Stimulated activated CD4-positive, alpha-beta T cell treated with anti-CD3 and anti-CD28 coated beads, TNF-alpha, amount 100 ng/mL, for 4 hours (primary cell): ENCODE measurements around the gene BRME1.

Experiments used
- DNase-seq, 3 experiments: peaks; one replicate each; pipeline ENCODE4 v3.0.0-alpha.2; 2020; ENCODE audit warnings: low read depth in 3 of 3

The BRME1 gene

GRCh38 chr19:13887517-13887916 is 18.4 kb downstream of the BRME1 start:
- DNase-seq: no peak

- no peak for DNase-seq
These were observed 18.9 kb downstream of the BRME1 start for GRCh38 chr19:13887018-13887436.

- no peak for DNase-seq
These were observed 20.0 kb downstream of the BRME1 start for GRCh38 chr19:13885826-13886365.

GRCh38 chr19:13884726-13885591 is 21.0 kb downstream of the BRME1 start:
- DNase-seq: no peak

GRCh38 chr19:13883516-13884064 is 22.3 kb downstream of the BRME1 start:
- DNase-seq: no peak

GRCh38 chr19:13882836-13883235 is 23.1 kb downstream of the BRME1 start:
- DNase-seq: no peak

GRCh38 chr19:13882419-13882795 is 23.5 kb downstream of the BRME1 start:
- DNase-seq: no peak

- no peak for DNase-seq
These were observed 24.1 kb downstream of the BRME1 start for GRCh38 chr19:13881692-13882418.

GRCh38 chr19:13881251-13881691 is 24.6 kb downstream of the BRME1 start:
- no peak for DNase-seq

- DNase-seq: peak; percentile 98
These were observed 25.6 kb downstream of the BRME1 start for GRCh38 chr19:13880059-13881043.

GRCh38 chr19:13877303-13877702 is 28.6 kb downstream of the BRME1 start:
- no peak for DNase-seq

GRCh38 chr19:13876834-13877233 is 29.1 kb downstream of the BRME1 start, which contains the start of gene NANOS3:
NANOS3 (plus strand) TSS chr19:13877134; CDS start chr19:13877249, 115 bp downstream.
- no peak for DNase-seq

GRCh38 chr19:13875824-13876223 is 30.1 kb downstream of the BRME1 start:
- DNase-seq: no peak

GRCh38 chr19:13873834-13874515 is 31.9 kb downstream of the BRME1 start:
- no peak for DNase-seq

- DNase-seq: no peak
These were observed 33.1 kb downstream of the BRME1 start for GRCh38 chr19:13872695-13873389.

GRCh38 chr19:13872339-13872694 is 33.6 kb downstream of the BRME1 start:
- no peak for DNase-seq

GRCh38 chr19:13870873-13871272 is 35.0 kb downstream of the BRME1 start:
- no peak for DNase-seq

- DNase-seq: no peak
These were observed 36.6 kb downstream of the BRME1 start for GRCh38 chr19:13869281-13869680.

- no peak for DNase-seq
These were observed 37.3 kb downstream of the BRME1 start for GRCh38 chr19:13868663-13869062.

GRCh38 chr19:13866463-13867046 is 39.4 kb downstream of the BRME1 start:
- DNase-seq: no peak
